Measurements from ENCODE around the gene AMDHD1.
A peak's percentile ranks its signal among the peaks of the same experiment; 100 is the strongest.

AMDHD1 gene

GRCh38 chr12:95994476-95994875 lies 51.3 kb downstream of the AMDHD1 start:
- TF ChIP-seq, protein P1, sequence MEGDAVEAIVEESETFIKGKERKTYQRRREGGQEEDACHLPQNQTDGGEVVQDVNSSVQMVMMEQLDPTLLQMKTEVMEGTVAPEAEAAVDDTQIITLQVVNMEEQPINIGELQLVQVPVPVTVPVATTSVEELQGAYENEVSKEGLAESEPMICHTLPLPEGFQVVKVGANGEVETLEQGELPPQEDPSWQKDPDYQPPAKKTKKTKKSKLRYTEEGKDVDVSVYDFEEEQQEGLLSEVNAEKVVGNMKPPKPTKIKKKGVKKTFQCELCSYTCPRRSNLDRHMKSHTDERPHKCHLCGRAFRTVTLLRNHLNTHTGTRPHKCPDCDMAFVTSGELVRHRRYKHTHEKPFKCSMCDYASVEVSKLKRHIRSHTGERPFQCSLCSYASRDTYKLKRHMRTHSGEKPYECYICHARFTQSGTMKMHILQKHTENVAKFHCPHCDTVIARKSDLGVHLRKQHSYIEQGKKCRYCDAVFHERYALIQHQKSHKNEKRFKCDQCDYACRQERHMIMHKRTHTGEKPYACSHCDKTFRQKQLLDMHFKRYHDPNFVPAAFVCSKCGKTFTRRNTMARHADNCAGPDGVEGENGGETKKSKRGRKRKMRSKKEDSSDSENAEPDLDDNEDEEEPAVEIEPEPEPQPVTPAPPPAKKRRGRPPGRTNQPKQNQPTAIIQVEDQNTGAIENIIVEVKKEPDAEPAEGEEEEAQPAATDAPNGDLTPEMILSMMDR (IDR thresholded peaks at IDR 0.05; ENCODE audit: borderline replicate concordance, insufficient read depth, low read depth, low read length): no peak
- H3K4me3 ChIP-seq (ENCODE audit: low read depth, low read length): no peak overlapping the region

GRCh38 chr12:95995238-95996031 lies 52.3 kb downstream of the AMDHD1 start:
- H3K4me3 ChIP-seq (ENCODE audit: low read depth, low read length): no peak overlapping the region
- TF ChIP-seq, protein P1 (IDR thresholded peaks at IDR 0.05; ENCODE audit: borderline replicate concordance, insufficient read depth, low read depth, low read length): no peak

GRCh38 chr12:95996034-95996658 lies 53.0 kb downstream of the AMDHD1 start, which contains the start of gene HAL:
Gene HAL, minus strand, starts transcription at chr12:95996344. Its CDS starts 434 bp downstream, at chr12:95995910.
- no peak within 1 kb of the TSS for H3K4me3 ChIP-seq (ENCODE audit: low read depth, low read length)
- TF ChIP-seq, protein P1 (IDR thresholded peaks at IDR 0.05; ENCODE audit: borderline replicate concordance, insufficient read depth, low read depth, low read length): no peak

DNA sequence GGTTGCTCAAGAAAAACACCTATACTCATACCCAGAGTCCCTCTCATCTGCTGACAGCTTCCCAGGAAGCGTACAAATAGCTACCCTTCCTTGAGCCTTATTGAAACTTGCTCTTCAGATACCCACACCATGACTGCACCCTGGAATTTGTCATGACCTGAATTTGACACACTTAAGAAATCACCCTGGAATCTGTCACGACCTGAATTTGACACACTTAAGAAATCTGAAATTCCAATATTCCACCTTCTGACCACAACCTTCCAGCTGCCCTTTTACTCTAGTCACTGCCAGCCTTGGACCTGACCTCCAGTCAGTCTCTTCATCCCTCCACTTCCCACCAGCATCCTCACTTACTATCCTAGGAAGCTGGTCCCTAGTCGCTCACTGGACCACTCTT lies 54.1 kb downstream of the AMDHD1 start:
- TF ChIP-seq, protein P1 (IDR thresholded peaks at IDR 0.05; ENCODE audit: borderline replicate concordance, insufficient read depth, low read depth, low read length): no peak
- no peak overlapping the region for H3K4me3 ChIP-seq (ENCODE audit: low read depth, low read length)

- H3K4me3 ChIP-seq (ENCODE audit: low read depth, low read length): no peak overlapping the region
- TF ChIP-seq, protein P1 (IDR thresholded peaks at IDR 0.05; ENCODE audit: borderline replicate concordance, insufficient read depth, low read depth, low read length): no peak
Observed at GRCh38 chr12:95997911-95998510, 54.9 kb downstream of the AMDHD1 start.

DNA sequence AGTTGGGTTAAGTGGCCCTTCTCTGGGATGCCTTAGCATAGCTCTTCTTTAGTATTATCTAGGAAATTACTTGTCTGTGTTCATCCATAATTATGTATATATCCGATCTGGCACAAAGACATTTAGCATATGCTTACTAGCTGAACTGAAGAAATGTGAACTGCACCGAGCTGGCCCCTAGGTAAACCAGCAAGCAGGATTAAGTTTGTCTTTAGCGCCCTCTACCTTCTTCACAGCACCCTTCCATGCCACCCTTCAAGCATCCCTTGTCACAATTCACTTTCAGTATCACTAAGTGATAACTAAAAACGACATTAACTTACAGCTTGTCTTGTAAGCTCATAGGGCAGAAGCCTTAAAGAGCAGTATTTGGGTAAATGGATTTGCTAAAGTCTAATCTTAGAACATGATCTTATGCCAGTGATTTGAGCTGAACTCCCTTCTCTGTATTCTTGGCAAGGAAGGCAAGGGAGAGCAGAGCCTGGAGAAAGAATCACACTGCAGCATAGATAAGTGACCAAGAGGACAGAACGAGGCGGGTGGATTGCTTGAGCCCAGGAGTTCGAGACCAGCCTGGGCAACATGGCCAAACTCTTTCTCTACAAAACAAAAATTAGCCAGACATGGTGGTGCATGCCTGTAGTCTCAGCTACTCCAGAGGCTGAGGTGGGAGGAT lies 55.6 kb downstream of the AMDHD1 start:
- TF ChIP-seq, protein P1 (IDR thresholded peaks at IDR 0.05; ENCODE audit: borderline replicate concordance, insufficient read depth, low read depth, low read length): peak; percentile 65
- H3K4me3 ChIP-seq (ENCODE audit: low read depth, low read length): no peak overlapping the region

Measured in GM12875 (cell line).